Lung (tissue), 12 donors: ENCODE measurements around the gene COPS9. TPM values are rescaled to one million over a fixed set of nuclear protein-coding genes. Genes with fewer than 3 reads are reported as not detected.

ENCODE experiments used
- ATAC-seq: fragments of 200-7000 bp; cut with Tn5 transposase; one replicate; pipeline ENCODE4 v1.9.1; 2020; ENCODE audit warnings: moderate number of reproducible peaks; ENCODE audit not compliant: insufficient read depth, low FRiP score
- DNase-seq, 3 donors: peaks; one replicate each; pipeline ENCODE4 v3.0.0-alpha.2; 2013 to 2017
- H3K27ac ChIP-seq, 2 donors: one replicate each; pipeline ENCODE4 v1.5.1; 2013; ENCODE audit warnings: mild to moderate bottlenecking in 2 of 2, moderate library complexity in 2 of 2, control low read depth in 1 of 2, inconsistent platforms in 1 of 2, low read depth in 1 of 2, low read length in 1 of 2
- H3K27me3 ChIP-seq, 3 donors: one replicate each; pipeline ENCODE4 v1.5.1; 2013; ENCODE audit warnings: low read length in 2 of 3; ENCODE audit not compliant: control insufficient read depth in 3 of 3, insufficient read depth in 3 of 3
- H3K36me3 ChIP-seq, 4 donors: one replicate each; pipeline ENCODE4 v1.5.1; 2013; ENCODE audit warnings: low read length in 4 of 4, mild to moderate bottlenecking in 1 of 4, moderate library complexity in 1 of 4; ENCODE audit not compliant: control insufficient read depth in 4 of 4, insufficient read depth in 4 of 4
- H3K4me1 ChIP-seq, 5 donors: one replicate each; pipeline ENCODE4 v1.5.1; 2013; ENCODE audit warnings: low read length in 5 of 5, mild to moderate bottlenecking in 2 of 5, moderate library complexity in 1 of 5; ENCODE audit not compliant: control insufficient read depth in 5 of 5, insufficient read depth in 5 of 5
- H3K4me3 ChIP-seq: one replicate; pipeline ENCODE4 v1.5.1; 2013; ENCODE audit warnings: mild to moderate bottlenecking, control low read depth, moderate library complexity
- H3K9ac ChIP-seq, 2 donors: one replicate each; pipeline ENCODE4 v1.5.1; 2013; ENCODE audit warnings: low read length in 2 of 2, control low read depth in 1 of 2; ENCODE audit not compliant: insufficient read depth in 1 of 2
- H3K9me3 ChIP-seq, 4 donors: one replicate each; pipeline ENCODE4 v1.5.1; 2013; ENCODE audit warnings: low read length in 3 of 4, mild to moderate bottlenecking in 1 of 4, moderate library complexity in 1 of 4; ENCODE audit not compliant: control insufficient read depth in 4 of 4, insufficient read depth in 3 of 4
- CTCF ChIP-seq: IDR thresholded peaks from 2 replicates; pipeline ENCODE4 v1.5.1; 2012; ENCODE audit warnings: mild to moderate bottlenecking; ENCODE audit errors: control extremely low read depth, extremely low read depth
- WGBS, 2 donors: extraction: QIAGEN DNeasy Blood & Tissue Kit; methylation state at CpG; one replicate each; pipeline ENCODE4 v1.1.7; 2013; 5-methylcytosine and 5-hydroxymethylcytosine counted together
- polyA plus RNA-seq, 2 donors: library from polyadenylated mRNA; stranded (reverse); fragments of 200-250 nt; gene quantifications; one replicate each; pipeline ENCODE4 v1.2.1, GENCODE V29; 2013
- total RNA-seq, 2 donors: library from RNA; depleted of rRNA in 1 of 2; stranded (reverse); fragments of >200 nt in 1 of 2; gene quantifications; one replicate each; pipeline ENCODE4 v1.2.1, GENCODE V29; 2014 to 2021
- donor health status: control.
- donor health status: control.
- donor health status: Bipolar disorder and iron deficiency.
- donor health status: healthy.
- donor health status: DM: yes; HTN: yes; CAD: no.

Gene COPS9
- total and polyA plus RNA-seq, 4 donors = 52.5 to 386 (median 148) TPM

GRCh38 chr2:240174496-240174895 is 38.4 kb upstream of the COPS9 start:
- Histone ChIP-seq H3K27me3 (peaks cover 0 to 10% (median 7%) of the 10 kb centered on the region in 3 donors), H3K4me3 (no peak overlapping the region), H3K27ac (no peak overlapping the region), H3K4me1 (peaks cover 0 to 3% (median 0%) of the 10 kb centered on the region in 5 donors), H3K9me3 (peaks cover 0 to 10% (median 0%) of the 10 kb centered on the region in 4 donors), H3K9ac (no peak overlapping the region), H3K36me3 (no peaks in the 10 kb centered on the region)
- TF ChIP-seq CTCF = no peak
- WGBS, 2 donors = 59 to 69% methylated on average over 7 of the region's 7 CpGs
- DNase-seq (no peak), ATAC-seq (no peak)

DNA sequence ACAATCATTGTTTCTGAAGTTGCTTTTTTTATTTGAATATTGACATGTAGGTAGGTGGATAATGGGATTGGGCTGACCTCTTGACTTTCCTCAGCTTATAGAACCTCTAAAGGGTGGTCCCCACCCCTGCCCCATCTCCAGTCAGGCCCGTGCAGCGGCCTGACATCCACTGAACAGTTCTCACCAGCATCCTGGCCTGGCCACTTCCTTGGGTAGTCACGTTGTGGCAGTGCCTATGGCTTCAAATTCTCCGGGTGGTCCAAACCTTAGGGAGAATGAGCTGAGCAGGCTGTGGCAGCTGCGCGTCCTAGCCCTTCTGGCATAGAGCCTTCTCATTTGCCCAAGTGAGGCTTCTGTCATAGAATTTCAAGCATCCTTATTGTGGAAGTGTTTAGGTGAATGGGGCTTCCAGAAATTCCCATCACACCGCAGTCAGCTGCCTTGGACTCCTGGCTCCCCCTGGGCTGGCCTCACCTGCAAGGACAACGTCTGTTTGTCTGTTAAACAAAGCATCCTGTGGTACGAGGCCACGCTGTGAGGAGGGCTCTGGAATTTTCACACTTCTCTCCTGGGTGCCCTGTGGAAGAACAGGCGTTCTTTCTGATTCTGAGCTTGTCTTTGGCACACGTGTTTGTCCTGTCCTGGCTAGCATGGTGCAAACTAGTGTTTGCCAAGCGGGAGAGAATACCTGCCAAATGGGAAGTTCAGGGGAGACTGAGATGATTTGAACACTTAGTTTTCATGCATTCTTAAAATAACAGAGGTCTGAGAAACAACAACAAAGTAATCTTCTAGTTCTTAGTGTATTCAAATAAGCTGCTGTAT is 36.2 kb upstream of the COPS9 start:
- Histone ChIP-seq H3K27me3 (peaks cover 0 to 7% (median 5%) of the 10 kb centered on the region in 3 donors), H3K4me3 (no peak overlapping the region), H3K4me1 (peaks cover 0 to 3% (median 0%) of the 10 kb centered on the region in 5 donors), H3K27ac (no peak overlapping the region), H3K9ac (no peak overlapping the region), H3K9me3 (peaks cover 0 to 10% (median 0%) of the 10 kb centered on the region in 4 donors), H3K36me3 (no peaks in the 10 kb centered on the region)
- DNase-seq = no peak
- no peak for TF ChIP-seq CTCF
- ATAC-seq = no peak
- WGBS, 2 donors = 79 to 90% methylated on average over 13 of the region's 13 CpGs

GRCh38 chr2:240170883-240171282 is 34.8 kb upstream of the COPS9 start:
- WGBS, 2 donors = 82 to 83% methylated on average over 3 of the region's 3 CpGs
- DNase-seq = no peak
- no peak for TF ChIP-seq CTCF

More at GRCh38 chr2:240170883-240171282, 34.8 kb upstream of the COPS9 start:
- Histone ChIP-seq H3K36me3 (no peaks in the 10 kb centered on the region), H3K9ac (no peak overlapping the region), H3K4me3 (no peak overlapping the region), H3K9me3 (peaks cover 0 to 10% (median 0%) of the 10 kb centered on the region in 4 donors), H3K4me1 (peaks cover 0 to 3% (median 0%) of the 10 kb centered on the region in 5 donors), H3K27ac (no peak overlapping the region), H3K27me3 (peaks cover 0 to 4% (median 3%) of the 10 kb centered on the region in 3 donors)
- no peak for ATAC-seq
